Measurements from ENCODE around the gene PPM1J. TPM values are rescaled to one million over a fixed set of nuclear protein-coding genes. Genes with fewer than 3 reads are reported as not detected.
"Not testable (repeated sequence)": the region's sequence is repeated elsewhere in the genome, so short reads cannot be mapped to it uniquely, and the experiment has no call there.

Gene PPM1J
- total RNA-seq, 2 donors from 2014 or later = 0.66 to 2.3 TPM

DNA sequence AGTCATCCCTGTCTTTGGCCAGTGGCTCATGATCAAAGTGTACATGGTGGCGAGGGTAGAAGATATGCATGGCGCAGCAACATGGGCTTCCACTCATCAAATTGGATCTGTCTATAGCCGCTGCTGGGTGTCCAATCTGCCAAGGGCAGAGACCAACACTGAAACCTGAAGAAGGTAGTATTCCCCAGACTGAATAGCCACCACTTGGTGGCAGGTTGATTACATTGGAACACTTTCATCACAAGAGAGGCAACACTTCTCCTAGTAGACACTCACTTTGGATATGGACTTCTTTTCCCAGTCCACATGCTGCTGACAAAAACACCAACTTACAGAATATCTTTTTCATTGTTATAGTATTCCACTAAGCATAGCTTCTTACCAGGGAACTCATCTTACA is 22.4 kb upstream of the PPM1J start:
- DNase-seq (no peak), ATAC-seq (no peak)
- Histone ChIP-seq H3K9me3 (no peaks in the 10 kb centered on the region), H3K27me3 (no peaks in the 10 kb centered on the region), H3K4me3 (no peak overlapping the region), H3K36me3 (replicated peaks in 1 of 2; ENCODE audit: insufficient read depth in 1 of 2, low read depth in 2 of 2) (no peaks in the 10 kb centered on the region), H3K27ac (no peak overlapping the region), H3K4me1 (no peaks in the 10 kb centered on the region)
- intact Hi-C loops (cut with DNase I) = no loop called here
- 90 to 98% methylated on average over 3 of the region's 3 CpGs for WGBS, 2 donors
- TF ChIP-seq, protein P1, sequence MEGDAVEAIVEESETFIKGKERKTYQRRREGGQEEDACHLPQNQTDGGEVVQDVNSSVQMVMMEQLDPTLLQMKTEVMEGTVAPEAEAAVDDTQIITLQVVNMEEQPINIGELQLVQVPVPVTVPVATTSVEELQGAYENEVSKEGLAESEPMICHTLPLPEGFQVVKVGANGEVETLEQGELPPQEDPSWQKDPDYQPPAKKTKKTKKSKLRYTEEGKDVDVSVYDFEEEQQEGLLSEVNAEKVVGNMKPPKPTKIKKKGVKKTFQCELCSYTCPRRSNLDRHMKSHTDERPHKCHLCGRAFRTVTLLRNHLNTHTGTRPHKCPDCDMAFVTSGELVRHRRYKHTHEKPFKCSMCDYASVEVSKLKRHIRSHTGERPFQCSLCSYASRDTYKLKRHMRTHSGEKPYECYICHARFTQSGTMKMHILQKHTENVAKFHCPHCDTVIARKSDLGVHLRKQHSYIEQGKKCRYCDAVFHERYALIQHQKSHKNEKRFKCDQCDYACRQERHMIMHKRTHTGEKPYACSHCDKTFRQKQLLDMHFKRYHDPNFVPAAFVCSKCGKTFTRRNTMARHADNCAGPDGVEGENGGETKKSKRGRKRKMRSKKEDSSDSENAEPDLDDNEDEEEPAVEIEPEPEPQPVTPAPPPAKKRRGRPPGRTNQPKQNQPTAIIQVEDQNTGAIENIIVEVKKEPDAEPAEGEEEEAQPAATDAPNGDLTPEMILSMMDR (IDR thresholded peaks at IDR 0.05) = no peak
- TF ChIP-seq POLR2A (IDR thresholded peaks at IDR 0.05) = no peak

DNA sequence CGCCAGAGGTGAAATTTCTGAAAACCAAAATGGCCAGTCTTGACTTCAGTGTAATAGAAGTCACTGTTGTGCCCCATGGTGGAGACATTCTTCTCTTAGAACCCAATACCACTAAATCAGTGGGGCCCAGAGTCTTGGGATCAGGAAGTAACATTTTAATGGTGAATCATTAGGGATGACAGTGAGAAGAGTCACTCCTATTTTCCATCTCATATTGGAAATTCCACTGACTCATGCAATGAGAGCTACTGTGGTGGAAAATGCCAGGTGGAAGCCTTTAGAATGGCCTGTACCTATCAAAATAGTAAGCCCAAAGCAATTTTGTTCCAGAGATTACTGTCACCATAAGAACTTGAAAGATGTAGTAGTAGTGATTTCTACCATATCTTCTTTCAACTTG is 20.6 kb upstream of the PPM1J start:
- intact Hi-C loops (cut with DNase I) = no loop called here
- TF ChIP-seq, protein P1 (IDR thresholded peaks at IDR 0.05) = no peak
- no peak for TF ChIP-seq POLR2A (IDR thresholded peaks at IDR 0.05)
- ATAC-seq = no peak
- no peak for DNase-seq
- H3K27me3 ChIP-seq = no peaks in the 10 kb centered on the region
- H3K4me3 ChIP-seq = no peak overlapping the region
- no peaks in the 10 kb centered on the region for H3K9me3 ChIP-seq
- H3K27ac ChIP-seq = no peak overlapping the region
- no peaks in the 10 kb centered on the region for H3K36me3 ChIP-seq (replicated peaks in 1 of 2; ENCODE audit: insufficient read depth in 1 of 2, low read depth in 2 of 2)
- 90 to 100% methylated on average over 1 of the region's 1 CpG for WGBS, 2 donors
- H3K4me1 ChIP-seq = no peaks in the 10 kb centered on the region

DNA sequence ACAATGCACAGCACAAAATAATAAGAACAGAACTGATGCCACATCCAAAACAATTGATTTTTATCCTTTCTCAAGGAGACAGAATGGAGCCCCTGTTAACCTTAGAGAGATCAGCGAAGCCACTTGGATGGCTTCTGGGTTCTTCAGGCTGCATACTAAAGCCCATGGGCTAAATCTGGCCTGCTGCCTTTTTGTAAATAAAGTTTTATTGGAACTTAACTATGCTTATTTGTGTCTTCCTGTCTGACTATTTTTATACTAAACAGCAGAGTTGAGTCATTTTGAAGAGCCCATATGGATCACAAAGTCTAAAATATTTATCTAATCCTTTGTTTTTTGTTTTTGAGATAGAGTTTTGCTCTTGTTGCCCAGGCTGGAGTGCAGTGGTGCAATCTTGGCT is 16.3 kb upstream of the PPM1J start:
- Histone ChIP-seq H3K4me3 (no peak overlapping the region), H3K27me3 (no peaks in the 10 kb centered on the region), H3K27ac (no peak overlapping the region), H3K9me3 (no peaks in the 10 kb centered on the region), H3K36me3 (replicated peaks in 1 of 2; ENCODE audit: insufficient read depth in 1 of 2, low read depth in 2 of 2) (no peaks in the 10 kb centered on the region), H3K4me1 (no peaks in the 10 kb centered on the region)
- ATAC-seq (no peak), DNase-seq (no peak)
- TF ChIP-seq, protein P1 (IDR thresholded peaks at IDR 0.05) = no peak
- TF ChIP-seq POLR2A (IDR thresholded peaks at IDR 0.05) = no peak
- 92 to 100% methylated on average over 1 of the region's 1 CpG for WGBS, 2 donors
- intact Hi-C loops (cut with DNase I) = no loop called here

- Histone ChIP-seq H3K4me3 (no peak overlapping the region), H3K27ac (no peak overlapping the region), H3K27me3 (no peaks in the 10 kb centered on the region), H3K36me3 (replicated peaks in 1 of 2; ENCODE audit: insufficient read depth in 1 of 2, low read depth in 2 of 2) (no peaks in the 10 kb centered on the region), H3K4me1 (no peaks in the 10 kb centered on the region), H3K9me3 (no peaks in the 10 kb centered on the region)
- intact Hi-C loops (cut with DNase I) = loop anchor here (10.0 kb wide), 1 partner anchor 335 kb away; no protein-coding TSS in a partner anchor
- WGBS, 2 donors = 42% methylated on average over 1 of the region's 1 CpG; no CpG with 5 or more reads in 1 of the 2 donors
- ATAC-seq (no peak), DNase-seq (no peak)
- no peak for TF ChIP-seq POLR2A (IDR thresholded peaks at IDR 0.05)
- TF ChIP-seq, protein P1 (IDR thresholded peaks at IDR 0.05) = no peak
These were observed 14.8 kb upstream of the PPM1J start for GRCh38 chr1:112729909-112730308.

GRCh38 chr1:112729011-112729410 is 13.9 kb upstream of the PPM1J start:
- not testable (repeated sequence) for H3K4me1 ChIP-seq; H3K4me3 ChIP-seq; H3K9me3 ChIP-seq; H3K27ac ChIP-seq; H3K36me3 ChIP-seq (replicated peaks in 1 of 2; ENCODE audit: insufficient read depth in 1 of 2, low read depth in 2 of 2); ATAC-seq; H3K27me3 ChIP-seq; DNase-seq
- 49 to 57% methylated on average over 3 of the region's 3 CpGs for WGBS, 2 donors
- intact Hi-C loops (cut with DNase I) = loop anchor here (10.0 kb wide), 1 partner anchor 336 kb away; no protein-coding TSS in a partner anchor

GRCh38 chr1:112728306-112728971 is 13.3 kb upstream of the PPM1J start:
- WGBS, 2 donors = 88 to 94% methylated on average over 26 to 32 of the region's 33 CpGs
- intact Hi-C loops (cut with DNase I) = loop anchor here (10.0 kb wide), 1 partner anchor 336 kb away; no protein-coding TSS in a partner anchor
- not testable (repeated sequence) for ATAC-seq

More at GRCh38 chr1:112728306-112728971, 13.3 kb upstream of the PPM1J start:
- H3K4me1 ChIP-seq; H3K4me3 ChIP-seq; H3K9me3 ChIP-seq; H3K27me3 ChIP-seq; DNase-seq; H3K27ac ChIP-seq; H3K36me3 ChIP-seq (replicated peaks in 1 of 2; ENCODE audit: insufficient read depth in 1 of 2, low read depth in 2 of 2): not testable (repeated sequence)

Measured in body of pancreas (tissue), 4 donors.